Caco-2 (cell line): Measurements from ENCODE around the gene HASPIN. TPM values are rescaled to one million over a fixed set of nuclear protein-coding genes. Genes with fewer than 3 reads are reported as not detected.
"Not testable (repeated sequence)": the region's sequence is repeated elsewhere in the genome, so short reads cannot be mapped to it uniquely, and the experiment has no call there.

Experiments
- BruUV-seq: library from RNA; stranded (reverse); fragments of 400-500 nt; replicated peaks from 2 replicates; lab custom pipeline; 2021; lab: Mats Ljungman, UMichigan
- CTCF ChIA-PET: fragments of 300-600 bp; sonication (Branson Sonifier 250); formaldehyde crosslinking; loops from one replicate; lab custom pipeline; 2022; ENCODE audit warnings: antibody characterized with exemption; lab: Charles Lee
- POLR2A ChIA-PET: fragments of 300-600 bp; sonication (Branson Sonifier 250); formaldehyde crosslinking; loops from one replicate; lab custom pipeline; 2022; ENCODE audit warnings: antibody characterized with exemption; lab: Charles Lee
- DNase-seq, 2 experiments: peaks; one replicate each; pipeline versions ENCODE4 v3.0.0 to v3.0.0-alpha.2; 2020 to 2022
- H3K27me3 ChIP-seq: replicated peaks from 2 replicates; pipeline ENCODE4 v1.6.0; 2011; ENCODE audit warnings: low read length; ENCODE audit not compliant: control insufficient read depth, insufficient read depth
- H3K36me3 ChIP-seq: 2 replicates; pipeline ENCODE4 v1.5.1; 2011; ENCODE audit warnings: low read length; ENCODE audit not compliant: control insufficient read depth, insufficient read depth
- H3K4me1 ChIP-seq: fragments of 250-450 bp; sonication (Bioruptor Pico); 2 replicates; pipeline ENCODE4 v1.5.1; 2020; ENCODE audit warnings: mild to moderate bottlenecking
- H3K4me3 ChIP-seq: 2 replicates; pipeline ENCODE4 v1.5.1; 2011; ENCODE audit warnings: low read depth, mild to moderate bottlenecking, control low read depth, low read length
- H3K9me3 ChIP-seq: fragments of 250-450 bp; sonication (Bioruptor Pico); 2 replicates; pipeline ENCODE4 v1.5.1; 2020; ENCODE audit warnings: mild to moderate bottlenecking, moderate library complexity
- H3K27ac Mint-ChIP-seq: one replicate; pipeline ENCODE4 v1.8.0; 2022; ENCODE audit warnings: mixed read lengths; ENCODE audit not compliant: unreplicated experiment
- H3K27me3 Mint-ChIP-seq: one replicate; pipeline ENCODE4 v1.8.0; 2022; ENCODE audit warnings: mixed read lengths; ENCODE audit not compliant: insufficient read depth, unreplicated experiment
- H3K36me3 Mint-ChIP-seq: one replicate; pipeline ENCODE4 v1.8.0; 2022; ENCODE audit warnings: mild to moderate bottlenecking, mixed read lengths; ENCODE audit not compliant: insufficient read depth, unreplicated experiment
- H3K4me1 Mint-ChIP-seq: one replicate; pipeline ENCODE4 v1.8.0; 2022; ENCODE audit warnings: low read depth, mixed read lengths; ENCODE audit not compliant: unreplicated experiment
- H3K4me3 Mint-ChIP-seq: one replicate; pipeline ENCODE4 v1.8.0; 2022; ENCODE audit warnings: mild to moderate bottlenecking, moderate library complexity, mixed read lengths; ENCODE audit not compliant: unreplicated experiment
- H3K9me3 Mint-ChIP-seq: one replicate; pipeline ENCODE4 v1.8.0; 2022; ENCODE audit warnings: mixed read lengths; ENCODE audit not compliant: unreplicated experiment
- intact Hi-C: fragments of 100-400 bp; cut with micrococcal nuclease; formaldehyde crosslinking; loops from one replicate; pipeline ENCODE4 v1.10.0; 2022; ENCODE audit not compliant: unreplicated experiment
- total RNA-seq: library from RNA; stranded (reverse); gene quantifications from 2 replicates; pipeline ENCODE4 v1.2.3, GENCODE V29; 2022
- TF ChIP-seq, protein P1 (sequence below), 2 experiments: fragments of 200-600 bp in 1 of 2; IDR thresholded peaks; 1 replicate in 1 of 2; 2 replicates in 1 of 2; pipeline versions ENCODE4 v1.5.1 to v1.8.0; 2011 to 2022; ENCODE audit warnings: antibody characterized with exemption in 1 of 2, control low read depth in 1 of 2, inconsistent platforms in 1 of 2, low read depth in 1 of 2, low read length in 1 of 2, mild to moderate bottlenecking in 1 of 2, moderate library complexity in 1 of 2; ENCODE audit not compliant: insufficient read depth in 1 of 2, severe bottlenecking in 1 of 2, unreplicated experiment in 1 of 2

The HASPIN gene
- total RNA-seq, 1 experiment from 2014 or later: 9.5 TPM

DNA sequence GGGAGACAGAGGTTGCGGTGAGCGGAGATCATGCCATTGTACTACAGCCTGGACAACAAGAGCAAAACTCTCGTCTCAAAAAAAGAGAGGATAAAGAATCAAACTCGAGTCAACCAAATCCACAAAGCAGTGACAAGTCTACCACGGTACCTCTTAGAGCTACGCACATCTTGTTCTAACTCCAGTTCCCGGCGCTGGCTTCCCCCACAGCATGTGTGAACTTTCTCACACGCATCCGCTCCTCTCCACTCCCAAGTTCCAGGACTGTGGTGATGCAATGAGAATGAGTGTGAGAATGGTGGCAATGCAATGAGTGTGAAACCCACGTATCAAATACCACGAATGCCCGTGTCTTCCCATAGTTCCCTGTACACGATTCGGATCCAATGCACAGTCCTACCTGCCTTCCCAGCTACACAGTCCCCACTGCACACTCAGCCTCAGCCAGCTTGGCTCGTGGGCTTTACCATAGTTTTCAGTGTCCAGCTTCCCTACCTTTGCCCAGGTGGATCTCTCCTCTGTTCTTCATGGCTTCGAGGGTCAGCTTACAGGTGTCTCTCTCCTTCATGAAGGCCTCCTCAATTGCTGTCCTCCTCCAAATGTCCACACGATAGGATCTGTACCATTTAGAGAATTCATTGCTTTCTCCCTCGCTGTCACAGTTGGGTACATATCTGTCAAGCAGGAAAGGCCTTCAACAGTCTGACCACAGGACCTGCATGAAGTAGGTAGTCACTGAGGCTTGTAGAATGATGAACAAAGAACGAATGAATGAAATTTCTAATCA lies 18.6 kb upstream of the HASPIN start:
- H3K9me3 Mint-ChIP-seq: no peaks in the 10 kb centered on the region
- H3K4me1 Mint-ChIP-seq: no peaks in the 10 kb centered on the region
- intact Hi-C loops: no loop called here
- no peaks in the 10 kb centered on the region for H3K4me1 ChIP-seq
- POLR2A ChIA-PET: no interaction called here
- TF ChIP-seq, protein P1, sequence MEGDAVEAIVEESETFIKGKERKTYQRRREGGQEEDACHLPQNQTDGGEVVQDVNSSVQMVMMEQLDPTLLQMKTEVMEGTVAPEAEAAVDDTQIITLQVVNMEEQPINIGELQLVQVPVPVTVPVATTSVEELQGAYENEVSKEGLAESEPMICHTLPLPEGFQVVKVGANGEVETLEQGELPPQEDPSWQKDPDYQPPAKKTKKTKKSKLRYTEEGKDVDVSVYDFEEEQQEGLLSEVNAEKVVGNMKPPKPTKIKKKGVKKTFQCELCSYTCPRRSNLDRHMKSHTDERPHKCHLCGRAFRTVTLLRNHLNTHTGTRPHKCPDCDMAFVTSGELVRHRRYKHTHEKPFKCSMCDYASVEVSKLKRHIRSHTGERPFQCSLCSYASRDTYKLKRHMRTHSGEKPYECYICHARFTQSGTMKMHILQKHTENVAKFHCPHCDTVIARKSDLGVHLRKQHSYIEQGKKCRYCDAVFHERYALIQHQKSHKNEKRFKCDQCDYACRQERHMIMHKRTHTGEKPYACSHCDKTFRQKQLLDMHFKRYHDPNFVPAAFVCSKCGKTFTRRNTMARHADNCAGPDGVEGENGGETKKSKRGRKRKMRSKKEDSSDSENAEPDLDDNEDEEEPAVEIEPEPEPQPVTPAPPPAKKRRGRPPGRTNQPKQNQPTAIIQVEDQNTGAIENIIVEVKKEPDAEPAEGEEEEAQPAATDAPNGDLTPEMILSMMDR (IDR thresholded peaks at IDR 0.05; ENCODE audit: insufficient read depth in 1 of 2, low read depth in 1 of 2, low read length in 1 of 2, severe bottlenecking in 1 of 2, unreplicated experiment in 1 of 2): no peak
- no peak overlapping the region for H3K4me3 Mint-ChIP-seq
- DNase-seq: no peak
- H3K4me3 ChIP-seq: no peak overlapping the region
- CTCF ChIA-PET: no interaction called here
- H3K9me3 ChIP-seq: no peaks in the 10 kb centered on the region
- no peaks in the 10 kb centered on the region for H3K27me3 ChIP-seq
- no peak overlapping the region for H3K27ac Mint-ChIP-seq
- no peaks in the 10 kb centered on the region for H3K27me3 Mint-ChIP-seq
- no peaks in the 10 kb centered on the region for H3K36me3 Mint-ChIP-seq
- no peaks in the 10 kb centered on the region for H3K36me3 ChIP-seq
- no TSS peak for BruUV-seq

DNA sequence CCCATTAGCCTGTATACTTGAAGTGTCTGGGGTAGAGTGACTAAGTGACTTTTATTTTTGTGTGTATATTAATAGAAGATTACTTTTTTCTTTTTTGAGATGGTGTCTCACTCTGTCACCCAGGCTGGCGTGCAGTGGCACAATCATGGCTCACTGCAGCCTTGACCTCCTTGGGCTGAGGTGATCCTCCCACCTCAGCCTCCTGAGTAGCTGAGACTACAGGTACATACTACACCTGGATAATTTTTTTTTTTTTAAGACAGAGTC lies 18.1 kb upstream of the HASPIN start:
- H3K36me3 ChIP-seq, H3K9me3 ChIP-seq, H3K27ac Mint-ChIP-seq, H3K27me3 Mint-ChIP-seq, H3K4me1 Mint-ChIP-seq, POLR2A ChIA-PET, intact Hi-C loops, DNase-seq, H3K4me3 Mint-ChIP-seq, H3K4me3 ChIP-seq, H3K9me3 Mint-ChIP-seq, H3K36me3 Mint-ChIP-seq, H3K27me3 ChIP-seq, H3K4me1 ChIP-seq, CTCF ChIA-PET, BruUV-seq: not testable (repeated sequence)

DNA sequence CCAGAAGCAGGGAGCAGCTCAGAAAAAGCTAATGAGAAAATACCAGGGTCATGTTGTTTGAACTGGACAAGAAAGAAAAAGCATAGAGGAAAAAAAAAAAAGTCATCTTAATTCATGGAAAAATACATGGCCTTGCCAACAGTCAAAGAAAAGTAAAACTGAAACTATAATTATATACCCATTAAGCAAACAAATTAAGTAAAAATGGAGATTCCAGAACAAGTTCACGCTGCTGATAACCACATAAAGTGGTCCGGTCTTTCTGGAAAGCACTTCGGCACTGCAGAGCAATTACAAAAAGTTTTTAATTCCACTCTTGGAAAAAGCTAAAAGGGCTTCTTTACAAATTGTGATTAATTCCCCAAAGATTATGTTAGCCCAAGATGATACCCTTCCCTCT lies 15.3 kb upstream of the HASPIN start:
- H3K27ac Mint-ChIP-seq: no peak overlapping the region
- no peak for DNase-seq
- no peaks in the 10 kb centered on the region for H3K9me3 ChIP-seq
- no peaks in the 10 kb centered on the region for H3K27me3 Mint-ChIP-seq
- intact Hi-C loops: no loop called here
- no peaks in the 10 kb centered on the region for H3K27me3 ChIP-seq
- H3K4me3 ChIP-seq: no peak overlapping the region
- TF ChIP-seq, protein P1 (IDR thresholded peaks at IDR 0.05; ENCODE audit: insufficient read depth in 1 of 2, low read depth in 1 of 2, low read length in 1 of 2, severe bottlenecking in 1 of 2, unreplicated experiment in 1 of 2): no peak
- H3K9me3 Mint-ChIP-seq: no peaks in the 10 kb centered on the region
- ChIA-PET POLR2A (no interaction called here), CTCF (interaction anchor here (0.7 kb wide), 1 partner anchor 663 kb away, joined by 4 read pairs; no protein-coding TSS in a partner anchor)
- H3K4me1 Mint-ChIP-seq: no peaks in the 10 kb centered on the region
- BruUV-seq: no TSS peak
- H3K36me3 ChIP-seq: no peaks in the 10 kb centered on the region
- no peak overlapping the region for H3K4me3 Mint-ChIP-seq
- peaks cover 9% of the 10 kb centered on the region for H3K36me3 Mint-ChIP-seq
- H3K4me1 ChIP-seq: no peaks in the 10 kb centered on the region
